ENCODE results near the gene SCARB2. TPM values are rescaled to one million over a fixed set of nuclear protein-coding genes. Genes with fewer than 3 reads are reported as not detected.

Gene SCARB2
- total and polyA plus RNA-seq, 12 donors = 41.5 to 179 (median 134) TPM

DNA sequence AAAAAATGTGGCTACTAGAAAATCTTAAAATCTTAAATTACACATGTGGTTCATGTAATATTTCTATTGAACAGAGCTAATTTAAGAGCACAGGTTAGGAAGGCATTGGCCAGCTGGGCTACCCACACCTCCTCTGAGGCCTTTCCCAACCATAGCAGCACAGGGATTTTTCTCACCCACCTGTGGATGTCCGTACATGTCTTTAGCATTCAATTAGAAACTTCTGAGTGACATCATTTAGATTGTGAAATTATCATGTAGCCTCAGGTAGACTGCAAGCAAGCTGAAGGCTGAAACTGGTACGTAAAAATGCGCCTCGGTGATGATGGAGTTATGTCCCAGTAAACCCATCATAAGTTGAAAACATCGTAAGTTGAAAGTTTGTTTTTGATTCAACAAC, 31.2 kb downstream of the SCARB2 start:
- intact Hi-C loops (cut with DNase I) = loop anchor here (5.0 to 10.0 kb wide), 4 partner anchors 72 to 322 kb away; partner anchors contain the start of genes FAM47E (in 1 of the 2) and STBD1 (in 1 of the 2)
- WGBS, 4 donors = 94 to 96% (median 96%) methylated on average over 5 of the region's 5 CpGs
- H3K36me3 ChIP-seq (replicated peaks in 1 of 2) = peaks cover 0 to 3% of the 10 kb centered on the region in 2 donors

GRCh38 chr4:76179398-76180318, 34.0 kb downstream of the SCARB2 start:
- 43 to 54% (median 47%) methylated on average over 11 of the region's 11 CpGs for WGBS, 4 donors
- H3K4me3 ChIP-seq = no peak overlapping the region
- peak; percentile 79 to 96 (median 89) for DNase-seq
- H3K36me3 ChIP-seq (replicated peaks in 1 of 2) = peaks cover 0 to 13% of the 10 kb centered on the region in 2 donors
- TF ChIP-seq, protein P1, sequence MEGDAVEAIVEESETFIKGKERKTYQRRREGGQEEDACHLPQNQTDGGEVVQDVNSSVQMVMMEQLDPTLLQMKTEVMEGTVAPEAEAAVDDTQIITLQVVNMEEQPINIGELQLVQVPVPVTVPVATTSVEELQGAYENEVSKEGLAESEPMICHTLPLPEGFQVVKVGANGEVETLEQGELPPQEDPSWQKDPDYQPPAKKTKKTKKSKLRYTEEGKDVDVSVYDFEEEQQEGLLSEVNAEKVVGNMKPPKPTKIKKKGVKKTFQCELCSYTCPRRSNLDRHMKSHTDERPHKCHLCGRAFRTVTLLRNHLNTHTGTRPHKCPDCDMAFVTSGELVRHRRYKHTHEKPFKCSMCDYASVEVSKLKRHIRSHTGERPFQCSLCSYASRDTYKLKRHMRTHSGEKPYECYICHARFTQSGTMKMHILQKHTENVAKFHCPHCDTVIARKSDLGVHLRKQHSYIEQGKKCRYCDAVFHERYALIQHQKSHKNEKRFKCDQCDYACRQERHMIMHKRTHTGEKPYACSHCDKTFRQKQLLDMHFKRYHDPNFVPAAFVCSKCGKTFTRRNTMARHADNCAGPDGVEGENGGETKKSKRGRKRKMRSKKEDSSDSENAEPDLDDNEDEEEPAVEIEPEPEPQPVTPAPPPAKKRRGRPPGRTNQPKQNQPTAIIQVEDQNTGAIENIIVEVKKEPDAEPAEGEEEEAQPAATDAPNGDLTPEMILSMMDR (IDR thresholded peaks at IDR 0.05) = peak; percentile 81 to 96 (median 86)
- TF ChIP-seq POLR2A (IDR thresholded peaks at IDR 0.05) = no peak
- no peaks in the 10 kb centered on the region for H3K27me3 ChIP-seq
- intact Hi-C loops (cut with DNase I) = loop anchor here (5.0 to 10.0 kb wide), 4 partner anchors 75 to 325 kb away; partner anchors contain the start of genes FAM47E (in 1 of the 2) and STBD1 (in 1 of the 2)
- no peaks in the 10 kb centered on the region for H3K9me3 ChIP-seq (replicated peaks in 1 of 3)
- H3K27ac ChIP-seq = no peak overlapping the region
- peaks cover 0 to 17% of the 10 kb centered on the region in 2 donors for H3K4me1 ChIP-seq (replicated peaks in 1 of 2)

More for the DNA sequence above, 31.2 kb downstream of the SCARB2 start:
- Histone ChIP-seq H3K4me1 (replicated peaks in 1 of 2) (peaks cover 0 to 17% of the 10 kb centered on the region in 2 donors), H3K27me3 (no peaks in the 10 kb centered on the region), H3K4me3 (no peak overlapping the region), H3K27ac (no peak overlapping the region), H3K9me3 (replicated peaks in 1 of 3) (no peaks in the 10 kb centered on the region)
- DNase-seq = no peak
- no peak for TF ChIP-seq POLR2A (IDR thresholded peaks at IDR 0.05)
- TF ChIP-seq, protein P1 (IDR thresholded peaks at IDR 0.05) = no peak

DNA sequence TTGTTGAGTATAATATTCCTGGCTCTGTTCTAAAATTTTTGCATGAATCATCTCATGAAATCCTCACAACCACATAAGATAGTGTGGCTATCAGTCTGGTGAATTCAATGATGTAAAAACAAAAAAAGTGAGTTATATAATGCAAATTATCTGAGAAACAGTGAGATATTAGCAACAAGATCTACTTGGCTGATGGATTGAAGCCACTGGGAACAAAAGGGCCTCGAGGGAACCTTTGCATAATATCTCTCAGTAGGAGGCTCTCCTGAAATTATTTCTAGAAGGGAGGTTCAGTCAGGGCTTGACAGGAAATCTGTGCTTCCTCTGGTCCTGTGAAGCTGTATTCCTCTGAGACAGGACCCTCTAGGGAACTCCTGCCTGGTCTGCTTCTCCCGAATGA, 35.3 kb downstream of the SCARB2 start:
- peak overlapping the region in 1 of 5 donors; percentile 13 for H3K27ac ChIP-seq
- H3K9me3 ChIP-seq (replicated peaks in 1 of 3) = no peaks in the 10 kb centered on the region
- no peak for TF ChIP-seq POLR2A (IDR thresholded peaks at IDR 0.05)
- TF ChIP-seq, protein P1 (IDR thresholded peaks at IDR 0.05) = no peak
- intact Hi-C loops (cut with DNase I) = no loop called here
- H3K4me1 ChIP-seq (replicated peaks in 1 of 2) = peaks cover 0 to 17% of the 10 kb centered on the region in 2 donors
- no peak overlapping the region for H3K4me3 ChIP-seq
- H3K27me3 ChIP-seq = no peaks in the 10 kb centered on the region
- peaks cover 0 to 27% of the 10 kb centered on the region in 2 donors for H3K36me3 ChIP-seq (replicated peaks in 1 of 2)
- WGBS, 4 donors = 40 to 58% (median 45%) methylated on average over 2 of the region's 2 CpGs
- DNase-seq = no peak

GRCh38 chr4:76177709-76178108, 35.9 kb downstream of the SCARB2 start:
- H3K27ac ChIP-seq = no peak overlapping the region
- TF ChIP-seq, protein P1 (IDR thresholded peaks at IDR 0.05) = no peak
- H3K9me3 ChIP-seq (replicated peaks in 1 of 3) = no peaks in the 10 kb centered on the region
- no peak overlapping the region for H3K4me3 ChIP-seq
- peaks cover 0 to 17% of the 10 kb centered on the region in 2 donors for H3K4me1 ChIP-seq (replicated peaks in 1 of 2)
- H3K27me3 ChIP-seq = no peaks in the 10 kb centered on the region
- peaks cover 0 to 33% of the 10 kb centered on the region in 2 donors for H3K36me3 ChIP-seq (replicated peaks in 1 of 2)
- DNase-seq = no peak
- intact Hi-C loops (cut with DNase I) = no loop called here
